Neural cell (in vitro differentiated cells): ENCODE data around the gene CARD6. TPM values are rescaled to one million over a fixed set of nuclear protein-coding genes. Genes with fewer than 3 reads are reported as not detected.

ENCODE experiments used
- H2AFZ ChIP-seq: fragments of 200-600, 300-800 bp; sonication (generic), shearing (Covaris generic); 2 replicates; pipeline ENCODE4 v1.6.0; 2014; ENCODE audit warnings: low read depth, mild to moderate bottlenecking, antibody characterized with exemption, low read length, moderate library complexity
- H3F3A ChIP-seq: fragments of 200-600 bp; shearing (Covaris generic); 2 replicates; pipeline ENCODE4 v1.6.1; 2016; ENCODE audit warnings: mild to moderate bottlenecking, moderate library complexity, mixed read lengths, antibody characterized with exemption, low read length; ENCODE audit not compliant: insufficient read depth, poor library complexity, severe bottlenecking
- H3K27ac ChIP-seq: fragments of 200-600, 300-800 bp; sonication (generic), shearing (Covaris generic); 2 replicates; pipeline ENCODE4 v1.5.1; 2014; ENCODE audit warnings: mild to moderate bottlenecking, low read length, moderate library complexity
- H3K27me3 ChIP-seq: fragments of 300-800, 200-600 bp; sonication (generic), shearing (Covaris generic); 2 replicates; pipeline ENCODE4 v1.6.0; 2014; ENCODE audit warnings: mild to moderate bottlenecking, low read depth, low read length, moderate library complexity; ENCODE audit not compliant: insufficient read depth
- H3K36me3 ChIP-seq: fragments of 300-800, 200-600 bp; sonication (generic), shearing (Covaris generic); 2 replicates; pipeline ENCODE4 v1.5.1; 2014; ENCODE audit warnings: mild to moderate bottlenecking, antibody characterized with exemption, low read length, moderate library complexity; ENCODE audit not compliant: insufficient read depth
- H3K4me2 ChIP-seq: fragments of 300-800, 200-600 bp; sonication (generic), shearing (Covaris generic); 2 replicates; pipeline ENCODE4 v1.6.0; 2014; ENCODE audit warnings: mild to moderate bottlenecking, low read length
- H3K4me3 ChIP-seq: fragments of 300-800, 200-600 bp; sonication (generic), shearing (Covaris generic); 2 replicates; pipeline ENCODE4 v1.5.1; 2014; ENCODE audit warnings: mild to moderate bottlenecking, low read length, moderate library complexity
- H3K79me2 ChIP-seq: fragments of 200-600 bp; shearing (Covaris generic); replicated peaks from 2 replicates; pipeline ENCODE4 v1.6.0; 2014; ENCODE audit warnings: mild to moderate bottlenecking, low read length, moderate library complexity; ENCODE audit not compliant: insufficient read depth
- H3K9ac ChIP-seq: fragments of 300-800, 200-600 bp; sonication (generic), shearing (Covaris generic); 2 replicates; pipeline ENCODE4 v1.6.1; 2016; ENCODE audit warnings: mild to moderate bottlenecking, low read length, mixed read lengths
- H3K9me2 ChIP-seq: fragments of 200-600 bp; shearing (Covaris generic); 2 replicates; pipeline ENCODE4 v1.6.1; 2016; ENCODE audit warnings: mild to moderate bottlenecking, low read length, mixed read lengths; ENCODE audit not compliant: insufficient read depth
- H3K9me3 ChIP-seq: fragments of 200-600, 300-800 bp; sonication (generic), shearing (Covaris generic); 2 replicates; pipeline ENCODE4 v1.6.1; 2016; ENCODE audit warnings: mild to moderate bottlenecking, mixed run types, low read length, moderate library complexity, mixed read lengths
- H4K20me1 ChIP-seq: fragments of 200-600 bp; shearing (Covaris generic); 2 replicates; pipeline ENCODE4 v1.6.1; 2016; ENCODE audit warnings: mild to moderate bottlenecking, mixed run types; ENCODE audit not compliant: insufficient read depth
- EP300 ChIP-seq: fragments of 450-650 bp; conservative IDR thresholded peaks from 2 replicates; pipeline ENCODE4 v1.6.1; 2014; ENCODE audit warnings: antibody characterized with exemption, mild to moderate bottlenecking, moderate library complexity; ENCODE audit not compliant: poor library complexity, severe bottlenecking
- EZH2 ChIP-seq: fragments of 200-600, 300-800 bp; shearing (Covaris generic), sonication (generic); IDR thresholded peaks from 2 replicates; pipeline ENCODE4 v1.6.1; 2014; ENCODE audit warnings: antibody characterized with exemption, low read length, borderline replicate concordance, mild to moderate bottlenecking; ENCODE audit not compliant: insufficient read depth, poor library complexity, severe bottlenecking
- MXI1 ChIP-seq: fragments of 450-650 bp; conservative IDR thresholded peaks from 2 replicates; pipeline ENCODE4 v1.6.1; 2014; ENCODE audit warnings: antibody characterized with exemption, mild to moderate bottlenecking; ENCODE audit not compliant: poor library complexity, severe bottlenecking
- POLR2AphosphoS5 ChIP-seq: IDR thresholded peaks from 2 replicates; pipeline ENCODE4 v1.6.1; 2012
- RAD21 ChIP-seq: fragments of 450-650 bp; conservative IDR thresholded peaks from 2 replicates; pipeline ENCODE4 v1.6.1; 2014; ENCODE audit warnings: antibody characterized with exemption, mild to moderate bottlenecking, moderate library complexity
- SMC3 ChIP-seq: fragments of 450-650 bp; conservative IDR thresholded peaks from 2 replicates; pipeline ENCODE4 v1.6.1; 2014; ENCODE audit warnings: antibody characterized with exemption, mild to moderate bottlenecking, moderate library complexity; ENCODE audit not compliant: poor library complexity
- TAF1 ChIP-seq: IDR thresholded peaks from 2 replicates; pipeline ENCODE4 v1.6.1; 2012; ENCODE audit warnings: low read depth
- polyA plus RNA-seq: library from polyadenylated mRNA; depleted of rRNA; stranded (reverse); fragments of >200 nt; gene quantifications from 2 replicates; pipeline ENCODE4 v1.2.3, GENCODE V29; 2014
- TF ChIP-seq, protein P1 (sequence below): IDR thresholded peaks from 2 replicates; pipeline ENCODE4 v1.6.1; 2012; ENCODE audit warnings: borderline replicate concordance
- TF ChIP-seq, protein P2 (sequence below): fragments of 450-650 bp; IDR thresholded peaks from 2 replicates; pipeline ENCODE4 v1.5.1; 2014; ENCODE audit warnings: antibody characterized with exemption, mild to moderate bottlenecking, moderate library complexity; ENCODE audit not compliant: poor library complexity, severe bottlenecking

CARD6 gene
- polyA plus RNA-seq, 1 donor from 2014 or later, result 0.06 TPM

DNA sequence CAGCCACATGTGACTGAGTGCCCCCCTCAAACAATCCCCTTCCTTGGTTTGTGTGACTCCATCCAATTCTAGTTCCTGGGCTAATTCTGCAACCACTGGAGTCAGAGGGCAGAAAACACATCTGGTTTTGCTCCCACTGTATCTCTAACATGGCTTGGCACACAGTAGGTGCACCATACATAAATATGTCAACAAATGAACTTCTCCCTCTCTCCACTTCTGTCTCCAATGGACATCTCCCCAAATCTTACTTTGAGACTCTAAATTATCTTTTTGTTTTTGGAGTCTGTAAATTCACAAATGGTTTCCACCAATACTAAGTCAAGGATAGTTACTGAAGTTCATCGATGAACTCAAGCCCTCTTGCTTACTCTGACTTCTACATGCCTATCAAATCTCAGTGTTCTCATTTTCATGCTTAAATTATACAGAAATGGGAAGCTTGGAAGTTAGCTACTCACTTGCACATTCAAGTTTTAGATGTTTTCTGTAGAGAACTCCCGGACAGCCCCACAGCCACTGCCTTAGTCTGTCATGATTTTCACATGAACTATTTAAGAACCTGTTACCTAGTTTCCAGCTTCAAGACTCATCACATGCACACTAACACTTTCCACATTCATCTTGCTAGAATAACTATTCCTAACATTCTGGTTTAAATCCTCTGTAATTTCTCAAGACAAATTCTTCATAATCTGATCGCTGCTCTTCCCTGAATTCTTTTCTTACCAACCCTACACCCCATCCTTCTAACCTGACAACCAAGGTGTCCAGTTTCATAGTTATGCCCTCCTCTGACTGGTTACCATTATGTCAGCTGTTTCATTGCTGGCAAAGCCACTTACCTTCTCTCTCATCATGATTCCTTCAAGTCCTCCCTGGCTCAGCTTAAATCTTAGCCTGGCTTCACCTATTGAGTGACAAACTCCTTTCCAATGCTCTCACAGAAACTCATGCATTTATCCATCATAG is 12.2 kb upstream of the CARD6 start:
- peaks cover 4% of the 10 kb centered on the region for H4K20me1 ChIP-seq
- H3K36me3 ChIP-seq, result peaks cover 15% of the 10 kb centered on the region
- no peaks in the 10 kb centered on the region for H3K9me2 ChIP-seq
- no peaks in the 10 kb centered on the region for H3K9me3 ChIP-seq
- no peak overlapping the region for H3K4me2 ChIP-seq
- H3K79me2 ChIP-seq, result peaks cover 14% of the 10 kb centered on the region
- no peak overlapping the region for H2AFZ ChIP-seq
- TF ChIP-seq, protein P1, sequence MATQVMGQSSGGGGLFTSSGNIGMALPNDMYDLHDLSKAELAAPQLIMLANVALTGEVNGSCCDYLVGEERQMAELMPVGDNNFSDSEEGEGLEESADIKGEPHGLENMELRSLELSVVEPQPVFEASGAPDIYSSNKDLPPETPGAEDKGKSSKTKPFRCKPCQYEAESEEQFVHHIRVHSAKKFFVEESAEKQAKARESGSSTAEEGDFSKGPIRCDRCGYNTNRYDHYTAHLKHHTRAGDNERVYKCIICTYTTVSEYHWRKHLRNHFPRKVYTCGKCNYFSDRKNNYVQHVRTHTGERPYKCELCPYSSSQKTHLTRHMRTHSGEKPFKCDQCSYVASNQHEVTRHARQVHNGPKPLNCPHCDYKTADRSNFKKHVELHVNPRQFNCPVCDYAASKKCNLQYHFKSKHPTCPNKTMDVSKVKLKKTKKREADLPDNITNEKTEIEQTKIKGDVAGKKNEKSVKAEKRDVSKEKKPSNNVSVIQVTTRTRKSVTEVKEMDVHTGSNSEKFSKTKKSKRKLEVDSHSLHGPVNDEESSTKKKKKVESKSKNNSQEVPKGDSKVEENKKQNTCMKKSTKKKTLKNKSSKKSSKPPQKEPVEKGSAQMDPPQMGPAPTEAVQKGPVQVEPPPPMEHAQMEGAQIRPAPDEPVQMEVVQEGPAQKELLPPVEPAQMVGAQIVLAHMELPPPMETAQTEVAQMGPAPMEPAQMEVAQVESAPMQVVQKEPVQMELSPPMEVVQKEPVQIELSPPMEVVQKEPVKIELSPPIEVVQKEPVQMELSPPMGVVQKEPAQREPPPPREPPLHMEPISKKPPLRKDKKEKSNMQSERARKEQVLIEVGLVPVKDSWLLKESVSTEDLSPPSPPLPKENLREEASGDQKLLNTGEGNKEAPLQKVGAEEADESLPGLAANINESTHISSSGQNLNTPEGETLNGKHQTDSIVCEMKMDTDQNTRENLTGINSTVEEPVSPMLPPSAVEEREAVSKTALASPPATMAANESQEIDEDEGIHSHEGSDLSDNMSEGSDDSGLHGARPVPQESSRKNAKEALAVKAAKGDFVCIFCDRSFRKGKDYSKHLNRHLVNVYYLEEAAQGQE, result no peak
- TF ChIP-seq POLR2AphosphoS5, result no peak
- no peak overlapping the region for H3K27ac ChIP-seq
- no peak overlapping the region for H3K4me3 ChIP-seq
- no peaks in the 10 kb centered on the region for H3F3A ChIP-seq
- H3K9ac ChIP-seq, result no peak overlapping the region
- no peaks in the 10 kb centered on the region for H3K27me3 ChIP-seq

DNA sequence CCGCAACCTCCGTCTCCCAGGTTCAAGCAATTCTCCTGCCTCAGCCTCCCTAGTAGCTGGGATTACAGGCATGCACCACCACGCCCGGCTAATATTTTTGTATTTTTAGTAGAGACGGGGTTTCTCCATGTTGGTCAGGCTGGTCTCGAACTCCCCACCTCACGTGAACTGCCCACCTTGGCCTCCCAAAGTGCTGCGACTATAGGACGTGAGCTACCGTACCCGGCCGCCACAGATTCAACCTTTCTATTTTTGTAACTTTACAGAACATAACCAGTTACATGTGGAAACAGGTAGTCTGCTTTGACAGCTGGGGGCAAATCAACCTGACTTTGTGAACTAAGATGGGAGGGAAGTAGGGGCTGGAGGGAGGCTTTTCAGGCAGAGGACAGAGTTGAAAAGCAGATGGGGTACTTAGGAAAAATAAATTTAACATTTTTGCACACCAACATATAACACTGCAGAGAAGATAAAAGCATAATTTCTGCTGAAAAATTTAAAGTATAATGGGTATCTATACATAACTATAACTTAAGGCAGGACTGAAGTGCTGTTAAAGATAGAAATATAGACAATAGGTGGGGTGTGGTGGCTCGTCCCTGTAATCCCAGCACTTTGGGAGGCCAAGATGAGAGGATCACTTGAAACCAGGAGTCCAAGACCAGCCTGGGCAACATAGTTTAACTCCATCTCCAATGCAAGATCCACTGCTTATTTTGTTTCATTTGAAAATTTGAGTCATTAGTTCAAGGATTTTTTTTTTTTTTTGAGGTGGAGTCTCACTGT is 11.2 kb upstream of the CARD6 start:
- Histone ChIP-seq H3K9ac (no peak overlapping the region), H3F3A (no peaks in the 10 kb centered on the region), H3K9me3 (no peaks in the 10 kb centered on the region), H3K27me3 (no peaks in the 10 kb centered on the region), H3K27ac (no peak overlapping the region), H2AFZ (no peak overlapping the region), H3K4me3 (no peak overlapping the region), H3K9me2 (no peaks in the 10 kb centered on the region), H3K4me2 (no peak overlapping the region), H3K36me3 (peaks cover 15% of the 10 kb centered on the region), H4K20me1 (peaks cover 4% of the 10 kb centered on the region), H3K79me2 (peaks cover 24% of the 10 kb centered on the region)
- no peak for TF ChIP-seq EZH2
- TF ChIP-seq SMC3, result no peak
- no peak for TF ChIP-seq RAD21
- TF ChIP-seq EP300, result no peak
- TF ChIP-seq, protein P2, sequence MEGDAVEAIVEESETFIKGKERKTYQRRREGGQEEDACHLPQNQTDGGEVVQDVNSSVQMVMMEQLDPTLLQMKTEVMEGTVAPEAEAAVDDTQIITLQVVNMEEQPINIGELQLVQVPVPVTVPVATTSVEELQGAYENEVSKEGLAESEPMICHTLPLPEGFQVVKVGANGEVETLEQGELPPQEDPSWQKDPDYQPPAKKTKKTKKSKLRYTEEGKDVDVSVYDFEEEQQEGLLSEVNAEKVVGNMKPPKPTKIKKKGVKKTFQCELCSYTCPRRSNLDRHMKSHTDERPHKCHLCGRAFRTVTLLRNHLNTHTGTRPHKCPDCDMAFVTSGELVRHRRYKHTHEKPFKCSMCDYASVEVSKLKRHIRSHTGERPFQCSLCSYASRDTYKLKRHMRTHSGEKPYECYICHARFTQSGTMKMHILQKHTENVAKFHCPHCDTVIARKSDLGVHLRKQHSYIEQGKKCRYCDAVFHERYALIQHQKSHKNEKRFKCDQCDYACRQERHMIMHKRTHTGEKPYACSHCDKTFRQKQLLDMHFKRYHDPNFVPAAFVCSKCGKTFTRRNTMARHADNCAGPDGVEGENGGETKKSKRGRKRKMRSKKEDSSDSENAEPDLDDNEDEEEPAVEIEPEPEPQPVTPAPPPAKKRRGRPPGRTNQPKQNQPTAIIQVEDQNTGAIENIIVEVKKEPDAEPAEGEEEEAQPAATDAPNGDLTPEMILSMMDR, result no peak
- TF ChIP-seq POLR2AphosphoS5, result no peak
- TF ChIP-seq, protein P1, result no peak
- no peak for TF ChIP-seq TAF1
- no peak for TF ChIP-seq MXI1
